Adrenal gland (tissue), 12 donors: ENCODE measurements around the gene CCNY. TPM values are rescaled to one million over a fixed set of nuclear protein-coding genes. Genes with fewer than 3 reads are reported as not detected.

ENCODE experiments used
- DNase-seq, 7 donors: peaks; one replicate each; pipeline ENCODE4 v3.0.0-alpha.2; 2019 to 2020
- H3K27ac ChIP-seq, 5 donors: fragments of 200-600 bp; sonication (generic) in 4 of 5; 1 replicate in 3 of 5; 2 replicates in 2 of 5; pipeline versions ENCODE4 v1.5.1 to v1.8.0; 2016 to 2020; ENCODE audit warnings: mild to moderate bottlenecking in 1 of 5
- H3K27me3 ChIP-seq: fragments of 200-600 bp; 2 replicates; pipeline ENCODE4 v1.8.0; 2021
- H3K36me3 ChIP-seq, 2 donors: fragments of 200-600 bp; replicated peaks in 1 of 2; 1 replicate in 1 of 2; 2 replicates in 1 of 2; pipeline versions ENCODE4 v1.5.1 to v1.8.0; 2018 to 2022
- H3K4me1 ChIP-seq, 2 donors: fragments of 200-600 bp; replicated peaks in 1 of 2; 1 replicate in 1 of 2; 2 replicates in 1 of 2; pipeline versions ENCODE4 v1.5.1 to v1.8.0; 2018 to 2021
- H3K4me3 ChIP-seq, 4 donors: fragments of 200-600 bp; sonication (generic) in 3 of 4; one replicate each; pipeline ENCODE4 v1.5.1; 2016 to 2018
- H3K9me3 ChIP-seq, 3 donors: fragments of 200-600 bp; sonication (generic) in 1 of 3; replicated peaks in 1 of 3; 1 replicate in 2 of 3; 2 replicates in 1 of 3; pipeline versions ENCODE4 v1.5.1 to v1.8.0; 2016 to 2021
- CTCF ChIP-seq, 6 experiments: fragments of 450-650 bp in 4 of 6; fragments of 200-600 bp in 2 of 6; sonication (generic) in 1 of 6; IDR thresholded peaks; 1 replicate in 5 of 6; 2 replicates in 1 of 6; pipeline versions ENCODE4 v1.5.1 to v1.8.0; 2016 to 2021; ENCODE audit warnings: antibody characterized with exemption in 6 of 6, mild to moderate bottlenecking in 2 of 6, moderate library complexity in 1 of 6
- POLR2A ChIP-seq, 2 donors: fragments of 450-650 bp; IDR thresholded peaks; one replicate each; pipeline ENCODE4 v1.6.1; 2017; ENCODE audit warnings: antibody characterized with exemption in 2 of 2, mild to moderate bottlenecking in 2 of 2, moderate library complexity in 1 of 2
- WGBS, 4 donors: extraction: QIAGEN DNeasy Blood & Tissue Kit in 2 of 4; methylation state at CpG; one replicate each; pipeline versions ENCODE4 v1.1.5 to v1.1.7; 2013 to 2017; 5-methylcytosine and 5-hydroxymethylcytosine counted together
- intact Hi-C, 2 donors: fragments of 100-400 bp; cut with DNase I; formaldehyde crosslinking; loops; one replicate each; pipeline versions ENCODE4 v1.14.1 to v1.15.0; 2022 to 2023
- polyA plus RNA-seq, 3 donors: library from polyadenylated mRNA; stranded (reverse); fragments of 200-250 nt in 2 of 3; fragments of 350-450 nt in 1 of 3; fragmentation: Illumina TruSeq in 1 of 3; extraction: RNeasy Lipid Tissue Mini Kit (QIAGEN cat#74804) in 1 of 3; gene quantifications; one replicate each; pipeline ENCODE4 v1.2.3, GENCODE V29; 2013 to 2014
- total RNA-seq, 9 donors: library from RNA; depleted of rRNA in 4 of 9; stranded (reverse); fragments of >200 nt in 4 of 9; fragments of 120-200 nt in 1 of 9; fragmentation: NEBNext Ultra II Directional in 1 of 9; extraction: Animal tissue kit (Norgen Biotek cat#: 25700) in 1 of 9; gene quantifications; one replicate each; pipeline versions ENCODE4 v1.1.0 to v1.2.4, GENCODE V29; 2013 to 2023
- donor health status: healthy with polysubstance abuse.
- donor health status: Bipolar disorder and iron deficiency.
- donor health status: DM: yes; HTN: yes; CAD: no.
- donor health status: DM: no; HTN: no; CAD: no.
- donor health status: DM: no; HTN: no; CAD: no.
- donor health status: DM: yes; HTN: yes; CAD: no.

The CCNY gene
- total and polyA plus RNA-seq, 12 donors, result 18.3 to 87.0 (median 45.2) TPM

- Histone ChIP-seq H3K4me1 (peaks cover 0 to 31% of the 10 kb centered on the region in 2 donors), H3K27me3 (no peaks in the 10 kb centered on the region), H3K27ac (no peak overlapping the region), H3K9me3 (no peaks in the 10 kb centered on the region), H3K4me3 (no peak overlapping the region), H3K36me3 (no peaks in the 10 kb centered on the region)
- no peak for TF ChIP-seq POLR2A (IDR thresholded peaks at IDR 0.05)
- TF ChIP-seq CTCF (IDR thresholded peaks at IDR 0.05), result no peak
- intact Hi-C loops, result no loop called here
- WGBS, 4 donors, result 93 to 96% (median 95%) methylated on average over 2 to 3 of the region's 3 CpGs
- DNase-seq, result no peak
Measured at GRCh38 chr10:35497909-35498308, 161.6 kb downstream of the CCNY start.

GRCh38 chr10:35498693-35499092 is 162.4 kb downstream of the CCNY start:
- no peaks in the 10 kb centered on the region for H3K36me3 ChIP-seq
- H3K4me1 ChIP-seq, result peaks cover 0 to 25% of the 10 kb centered on the region in 2 donors
- H3K9me3 ChIP-seq, result no peaks in the 10 kb centered on the region
- H3K27me3 ChIP-seq, result no peaks in the 10 kb centered on the region
- H3K27ac ChIP-seq, result no peak overlapping the region
- intact Hi-C loops, result no loop called here
- TF ChIP-seq CTCF (IDR thresholded peaks at IDR 0.05), result no peak
- TF ChIP-seq POLR2A (IDR thresholded peaks at IDR 0.05), result no peak
- DNase-seq, result no peak
- H3K4me3 ChIP-seq, result no peak overlapping the region
- 94 to 98% (median 96%) methylated on average over 5 of the region's 5 CpGs for WGBS, 4 donors

GRCh38 chr10:35501923-35502322 is 165.6 kb downstream of the CCNY start:
- Histone ChIP-seq H3K27me3 (no peaks in the 10 kb centered on the region), H3K4me3 (no peak overlapping the region), H3K4me1 (peaks cover 0 to 1% of the 10 kb centered on the region in 2 donors), H3K36me3 (no peaks in the 10 kb centered on the region), H3K27ac (no peak overlapping the region), H3K9me3 (no peaks in the 10 kb centered on the region)
- DNase-seq, result no peak
- WGBS, 4 donors, result 95 to 100% (median 98%) methylated on average over 2 of the region's 2 CpGs
- intact Hi-C loops, result no loop called here
- TF ChIP-seq CTCF (IDR thresholded peaks at IDR 0.05) (peak in 1 of 6 experiments; percentile 2), POLR2A (IDR thresholded peaks at IDR 0.05) (no peak)

GRCh38 chr10:35502692-35503091 is 166.4 kb downstream of the CCNY start:
- Histone ChIP-seq H3K9me3 (no peaks in the 10 kb centered on the region), H3K27me3 (no peaks in the 10 kb centered on the region), H3K4me1 (no peaks in the 10 kb centered on the region), H3K4me3 (no peak overlapping the region), H3K27ac (no peak overlapping the region), H3K36me3 (no peaks in the 10 kb centered on the region)
- no peak for DNase-seq
- intact Hi-C loops, result no loop called here
- TF ChIP-seq CTCF (IDR thresholded peaks at IDR 0.05), result no peak
- no peak for TF ChIP-seq POLR2A (IDR thresholded peaks at IDR 0.05)
- 89 to 95% (median 93%) methylated on average over 4 of the region's 4 CpGs for WGBS, 4 donors
